PFSK-1 (cell line): ENCODE results near the gene MYO1F.

Source experiments
- FOXP2 ChIP-seq: optimal IDR thresholded peaks from 2 replicates; pipeline ENCODE3; 2011; ENCODE audit warnings: borderline replicate concordance, control low read depth, inconsistent platforms; ENCODE audit not compliant: insufficient read depth; ENCODE audit errors: extremely low read length, extremely low read depth
- POLR2AphosphoS5 ChIP-seq: IDR thresholded peaks from 2 replicates; pipeline ENCODE4 v1.6.1; 2012; ENCODE audit warnings: low read depth, mild to moderate bottlenecking, control low read depth, low read length, moderate library complexity
- REST ChIP-seq, 2 experiments: IDR thresholded peaks; 2 replicates each; pipeline versions ENCODE4 v1.6.1 to v1.8.0; 2011 to 2012; ENCODE audit warnings: low read depth in 2 of 2, low read length in 2 of 2, control low read depth in 1 of 2, inconsistent platforms in 1 of 2, mild to moderate bottlenecking in 1 of 2, moderate library complexity in 1 of 2; ENCODE audit not compliant: insufficient read depth in 1 of 2
- SIN3A ChIP-seq: IDR thresholded peaks from 2 replicates; pipeline ENCODE4 v1.6.1; 2012; ENCODE audit warnings: mild to moderate bottlenecking, low read length, moderate library complexity, borderline replicate concordance; ENCODE audit not compliant: insufficient read depth
- TAF1 ChIP-seq: IDR thresholded peaks from 2 replicates; pipeline ENCODE4 v1.6.1; 2012; ENCODE audit warnings: low read length, control low read depth, borderline replicate concordance; ENCODE audit not compliant: insufficient read depth

The MYO1F gene

GRCh38 chr19:8608941-8609278 is 31.7 kb upstream of the MYO1F start:
- peak; percentile 49; the same call in 1 of the 2 replicates for TF ChIP-seq TAF1
- no peak for TF ChIP-seq SIN3A

- TF ChIP-seq SIN3A (no peak), REST (IDR thresholded peaks at IDR 0.05; ENCODE audit: insufficient read depth in 1 of 2, low read depth in 2 of 2, low read length in 2 of 2) (no peak), TAF1 (no peak), POLR2AphosphoS5 (no peak), FOXP2 (no peak)
These were observed 30.1 kb upstream of the MYO1F start for GRCh38 chr19:8607386-8607785.

- TF ChIP-seq POLR2AphosphoS5, result no peak
- no peak for TF ChIP-seq FOXP2
- TF ChIP-seq REST (IDR thresholded peaks at IDR 0.05; ENCODE audit: insufficient read depth in 1 of 2, low read depth in 2 of 2, low read length in 2 of 2), result no peak
- no peak for TF ChIP-seq SIN3A
- TF ChIP-seq TAF1, result no peak
These were observed 28.3 kb upstream of the MYO1F start for GRCh38 chr19:8605514-8605913.

GRCh38 chr19:8601796-8602195 is 24.6 kb upstream of the MYO1F start:
- TF ChIP-seq SIN3A (no peak), TAF1 (no peak), FOXP2 (no peak), POLR2AphosphoS5 (no peak)

- TF ChIP-seq REST (IDR thresholded peaks at IDR 0.05; ENCODE audit: insufficient read depth in 1 of 2, low read depth in 2 of 2, low read length in 2 of 2) (no peak), TAF1 (no peak), POLR2AphosphoS5 (no peak), SIN3A (no peak), FOXP2 (no peak)
These were observed 23.6 kb upstream of the MYO1F start for GRCh38 chr19:8600816-8601215.

- TF ChIP-seq TAF1 (no peak), SIN3A (no peak), REST (IDR thresholded peaks at IDR 0.05; ENCODE audit: insufficient read depth in 1 of 2, low read depth in 2 of 2, low read length in 2 of 2) (no peak), POLR2AphosphoS5 (no peak), FOXP2 (no peak)
These were observed 22.8 kb upstream of the MYO1F start for GRCh38 chr19:8600064-8600463.
